Measurements from ENCODE around the gene PDGFD.

The PDGFD gene

GRCh38 chr11:103940551-103940950, 223.4 kb downstream of the PDGFD start:
- DNase-seq, result no peak
- Mint-ChIP-seq H3K27ac (no peak overlapping the region), H3K27me3 (no peaks in the 10 kb centered on the region), H3K4me3 (no peak overlapping the region), H3K36me3 (ENCODE audit: low read depth) (no peaks in the 10 kb centered on the region), H3K4me1 (ENCODE audit: low read depth) (no peaks in the 10 kb centered on the region), H3K9me3 (no peaks in the 10 kb centered on the region)

- H3K27ac Mint-ChIP-seq, result no peak overlapping the region
- no peaks in the 10 kb centered on the region for H3K4me1 Mint-ChIP-seq (ENCODE audit: low read depth)
- H3K27me3 Mint-ChIP-seq, result no peaks in the 10 kb centered on the region
- no peaks in the 10 kb centered on the region for H3K9me3 Mint-ChIP-seq
- no peaks in the 10 kb centered on the region for H3K36me3 Mint-ChIP-seq (ENCODE audit: low read depth)
- no peak for DNase-seq
- H3K4me3 Mint-ChIP-seq, result no peak overlapping the region
Measured at GRCh38 chr11:103939694-103940093, 224.3 kb downstream of the PDGFD start.

GRCh38 chr11:103936059-103936458, 227.9 kb downstream of the PDGFD start:
- Mint-ChIP-seq H3K27ac (no peak overlapping the region), H3K9me3 (no peaks in the 10 kb centered on the region), H3K36me3 (ENCODE audit: low read depth) (no peaks in the 10 kb centered on the region), H3K27me3 (no peaks in the 10 kb centered on the region), H3K4me3 (no peak overlapping the region), H3K4me1 (ENCODE audit: low read depth) (no peaks in the 10 kb centered on the region)
- no peak for DNase-seq

- no peak for DNase-seq
- no peaks in the 10 kb centered on the region for H3K36me3 Mint-ChIP-seq (ENCODE audit: low read depth)
- H3K9me3 Mint-ChIP-seq, result no peaks in the 10 kb centered on the region
- no peaks in the 10 kb centered on the region for H3K4me1 Mint-ChIP-seq (ENCODE audit: low read depth)
- H3K4me3 Mint-ChIP-seq, result no peak overlapping the region
- H3K27me3 Mint-ChIP-seq, result no peaks in the 10 kb centered on the region
- no peak overlapping the region for H3K27ac Mint-ChIP-seq
Measured at GRCh38 chr11:103935219-103935618, 228.7 kb downstream of the PDGFD start.

GRCh38 chr11:103929170-103929903, 234.6 kb downstream of the PDGFD start:
- Mint-ChIP-seq H3K36me3 (ENCODE audit: low read depth) (no peaks in the 10 kb centered on the region), H3K4me3 (no peak overlapping the region), H3K27me3 (no peaks in the 10 kb centered on the region), H3K4me1 (ENCODE audit: low read depth) (no peaks in the 10 kb centered on the region), H3K27ac (no peak overlapping the region), H3K9me3 (no peaks in the 10 kb centered on the region)
- no peak for DNase-seq

- H3K27me3 Mint-ChIP-seq, result no peaks in the 10 kb centered on the region
- no peaks in the 10 kb centered on the region for H3K9me3 Mint-ChIP-seq
- H3K4me3 Mint-ChIP-seq, result no peak overlapping the region
- DNase-seq, result no peak
- no peaks in the 10 kb centered on the region for H3K4me1 Mint-ChIP-seq (ENCODE audit: low read depth)
- H3K27ac Mint-ChIP-seq, result no peak overlapping the region
- H3K36me3 Mint-ChIP-seq (ENCODE audit: low read depth), result no peaks in the 10 kb centered on the region
Measured at GRCh38 chr11:103928802-103929161, 235.2 kb downstream of the PDGFD start.

GRCh38 chr11:103928040-103928801, 235.7 kb downstream of the PDGFD start:
- H3K4me1 Mint-ChIP-seq (ENCODE audit: low read depth), result no peaks in the 10 kb centered on the region
- H3K27me3 Mint-ChIP-seq, result no peaks in the 10 kb centered on the region
- H3K36me3 Mint-ChIP-seq (ENCODE audit: low read depth), result no peaks in the 10 kb centered on the region
- no peak for DNase-seq
- no peaks in the 10 kb centered on the region for H3K9me3 Mint-ChIP-seq
- no peak overlapping the region for H3K4me3 Mint-ChIP-seq
- H3K27ac Mint-ChIP-seq, result no peak overlapping the region

- H3K9me3 Mint-ChIP-seq, result no peaks in the 10 kb centered on the region
- H3K27ac Mint-ChIP-seq, result no peak overlapping the region
- no peaks in the 10 kb centered on the region for H3K36me3 Mint-ChIP-seq (ENCODE audit: low read depth)
- H3K4me1 Mint-ChIP-seq (ENCODE audit: low read depth), result no peaks in the 10 kb centered on the region
- H3K27me3 Mint-ChIP-seq, result no peaks in the 10 kb centered on the region
- H3K4me3 Mint-ChIP-seq, result no peak overlapping the region
- no peak for DNase-seq
Measured at GRCh38 chr11:103927535-103927934, 236.4 kb downstream of the PDGFD start.

- Mint-ChIP-seq H3K27ac (no peak overlapping the region), H3K27me3 (no peaks in the 10 kb centered on the region)
Measured at GRCh38 chr11:103926990-103927389, 237.0 kb downstream of the PDGFD start.

GRCh38 chr11:103924166-103925013, 239.6 kb downstream of the PDGFD start:
- H3K9me3 Mint-ChIP-seq, result no peaks in the 10 kb centered on the region
- H3K4me1 Mint-ChIP-seq (ENCODE audit: low read depth), result no peaks in the 10 kb centered on the region
- H3K4me3 Mint-ChIP-seq, result no peak overlapping the region
- H3K36me3 Mint-ChIP-seq (ENCODE audit: low read depth), result no peaks in the 10 kb centered on the region
- no peaks in the 10 kb centered on the region for H3K27me3 Mint-ChIP-seq
- H3K27ac Mint-ChIP-seq, result no peak overlapping the region
- no peak for DNase-seq

More at GRCh38 chr11:103926990-103927389, 237.0 kb downstream of the PDGFD start:
- Mint-ChIP-seq H3K4me3 (no peak overlapping the region), H3K9me3 (no peaks in the 10 kb centered on the region), H3K4me1 (ENCODE audit: low read depth) (no peaks in the 10 kb centered on the region), H3K36me3 (ENCODE audit: low read depth) (no peaks in the 10 kb centered on the region)
- DNase-seq, result no peak

GRCh38 chr11:103923451-103923931, 240.5 kb downstream of the PDGFD start:
- Mint-ChIP-seq H3K27ac (no peak overlapping the region), H3K27me3 (no peaks in the 10 kb centered on the region), H3K36me3 (ENCODE audit: low read depth) (no peaks in the 10 kb centered on the region), H3K4me3 (no peak overlapping the region), H3K4me1 (ENCODE audit: low read depth) (no peaks in the 10 kb centered on the region), H3K9me3 (no peaks in the 10 kb centered on the region)
- DNase-seq, result no peak

GRCh38 chr11:103920933-103921332, 243.0 kb downstream of the PDGFD start:
- no peaks in the 10 kb centered on the region for H3K27me3 Mint-ChIP-seq
- peaks cover 3% of the 10 kb centered on the region for H3K9me3 Mint-ChIP-seq
- no peak overlapping the region for H3K4me3 Mint-ChIP-seq
- no peaks in the 10 kb centered on the region for H3K36me3 Mint-ChIP-seq (ENCODE audit: low read depth)
- H3K27ac Mint-ChIP-seq, result no peak overlapping the region
- DNase-seq, result no peak
- H3K4me1 Mint-ChIP-seq (ENCODE audit: low read depth), result no peaks in the 10 kb centered on the region

- Mint-ChIP-seq H3K4me3 (no peak overlapping the region), H3K4me1 (ENCODE audit: low read depth) (no peaks in the 10 kb centered on the region), H3K9me3 (peaks cover 6% of the 10 kb centered on the region), H3K27ac (no peak overlapping the region), H3K36me3 (ENCODE audit: low read depth) (no peaks in the 10 kb centered on the region), H3K27me3 (no peaks in the 10 kb centered on the region)
- no peak for DNase-seq
Measured at GRCh38 chr11:103920449-103920848, 243.5 kb downstream of the PDGFD start.

- no peak overlapping the region for H3K4me3 Mint-ChIP-seq
- H3K4me1 Mint-ChIP-seq (ENCODE audit: low read depth), result no peaks in the 10 kb centered on the region
- H3K27ac Mint-ChIP-seq, result no peak overlapping the region
- H3K27me3 Mint-ChIP-seq, result no peaks in the 10 kb centered on the region
- no peaks in the 10 kb centered on the region for H3K36me3 Mint-ChIP-seq (ENCODE audit: low read depth)
- no peak for DNase-seq
- H3K9me3 Mint-ChIP-seq, result peaks cover 18% of the 10 kb centered on the region
Measured at GRCh38 chr11:103910721-103911120, 253.2 kb downstream of the PDGFD start.

Data from activated T-cell treated with anti-CD3 and anti-CD28 coated beads, Interleukin-2, amount 50 U/mL, for 24 hours (primary cell).